Endodermal cell (in vitro differentiated cells): ENCODE results near the gene PDGFA. TPM values are rescaled to one million over a fixed set of nuclear protein-coding genes. Genes with fewer than 3 reads are reported as not detected.

Source experiments
- DNase-seq: peaks from one replicate; pipeline ENCODE4 v3.0.0-alpha.2; 2017
- H3K27ac ChIP-seq: 2 replicates; pipeline ENCODE4 v1.5.1; 2013; ENCODE audit warnings: mild to moderate bottlenecking, low read depth, low read length, moderate library complexity
- H3K27me3 ChIP-seq: 2 replicates; pipeline ENCODE4 v1.6.1; 2013; ENCODE audit warnings: mild to moderate bottlenecking, low read length, moderate library complexity; ENCODE audit not compliant: insufficient read depth, control insufficient read depth, poor library complexity, severe bottlenecking
- H3K36me3 ChIP-seq: 2 replicates; pipeline ENCODE4 v1.7.0; 2013; ENCODE audit warnings: mild to moderate bottlenecking, low read length, moderate library complexity; ENCODE audit not compliant: control insufficient read depth, insufficient read depth
- H3K4me1 ChIP-seq: one replicate; pipeline ENCODE4 v1.7.0; 2013; ENCODE audit warnings: low read length; ENCODE audit not compliant: control insufficient read depth, insufficient read depth
- H3K4me3 ChIP-seq: 2 replicates; pipeline ENCODE4 v1.5.1; 2013; ENCODE audit warnings: mild to moderate bottlenecking, low read length, moderate library complexity
- H3K9ac ChIP-seq: 2 replicates; pipeline ENCODE4 v1.6.1; 2013; ENCODE audit warnings: mild to moderate bottlenecking, low read length, moderate library complexity; ENCODE audit not compliant: poor library complexity, severe bottlenecking; ENCODE audit errors: extremely low read depth
- H3K9me3 ChIP-seq: 2 replicates; pipeline ENCODE4 v1.6.1; 2013; ENCODE audit warnings: mild to moderate bottlenecking, low read length, moderate library complexity; ENCODE audit not compliant: control insufficient read depth
- H3K27ac Mint-ChIP-seq: 2 replicates; pipeline ENCODE4 v1.8.0; 2020; ENCODE audit warnings: mixed read lengths
- H3K27me3 Mint-ChIP-seq: 2 replicates; pipeline ENCODE4 v1.8.0; 2021; ENCODE audit warnings: mild to moderate bottlenecking, mixed read lengths; ENCODE audit not compliant: insufficient read depth
- H3K36me3 Mint-ChIP-seq: 2 replicates; pipeline ENCODE4 v1.8.0; 2020; ENCODE audit warnings: low read depth, mixed read lengths
- H3K4me1 Mint-ChIP-seq: 2 replicates; pipeline ENCODE4 v1.8.0; 2020; ENCODE audit warnings: mixed read lengths
- H3K4me3 Mint-ChIP-seq: 2 replicates; pipeline ENCODE4 v1.8.0; 2020; ENCODE audit warnings: mild to moderate bottlenecking, moderate library complexity, mixed read lengths
- H3K9me3 Mint-ChIP-seq: 2 replicates; pipeline ENCODE4 v1.8.0; 2020; ENCODE audit warnings: mild to moderate bottlenecking, mixed read lengths
- CTCF ChIP-seq: fragments of 200-600 bp; sonication (generic); conservative IDR thresholded peaks from 2 replicates; pipeline ENCODE4 v1.5.0; 2021; ENCODE audit warnings: antibody characterized with exemption, mild to moderate bottlenecking
- WGBS, 2 experiments: methylation state at CpG; one replicate each; pipeline versions ENCODE4 v1.1.5 to v1.1.7; 2013; ENCODE audit warnings: missing lambda C conversion rate in 2 of 2, mixed read lengths in 1 of 2; ENCODE audit not compliant: insufficient coverage in 1 of 2, insufficient read length in 1 of 2; 5-methylcytosine and 5-hydroxymethylcytosine counted together
- total RNA-seq, 2 donors: library from RNA; stranded (reverse); fragmentation: NEBNext Ultra II Directional in 1 of 2; extraction: Animal tissue kit (Norgen Biotek cat#: 25700) in 1 of 2; gene quantifications; 2 replicates in 1 of 2; 3 replicates in 1 of 2; pipeline ENCODE4 v1.2.1, GENCODE V29; 2021

The PDGFA gene
- total RNA-seq, 2 donors from 2014 or later, result 11.9 to 24.1 TPM

- H3K27ac Mint-ChIP-seq, result no peak overlapping the region
- Histone ChIP-seq H3K9ac (no peak overlapping the region), H3K27me3 (no peaks in the 10 kb centered on the region), H3K9me3 (no peaks in the 10 kb centered on the region), H3K36me3 (no peaks in the 10 kb centered on the region), H3K4me3 (no peak overlapping the region), H3K27ac (no peak overlapping the region), H3K4me1 (no peaks in the 10 kb centered on the region)
- H3K36me3 Mint-ChIP-seq, result peaks cover 1% of the 10 kb centered on the region
- WGBS, 2 experiments, result 97 to 100% methylated on average over 10 to 12 of the region's 12 CpGs
- no peak for TF ChIP-seq CTCF
- no peaks in the 10 kb centered on the region for H3K27me3 Mint-ChIP-seq
- no peaks in the 10 kb centered on the region for H3K4me1 Mint-ChIP-seq
- no peak for DNase-seq
- peaks cover 2% of the 10 kb centered on the region for H3K9me3 Mint-ChIP-seq
- no peak overlapping the region for H3K4me3 Mint-ChIP-seq
Observed at GRCh38 chr7:557558-557881, 37.9 kb upstream of the PDGFA start.

- TF ChIP-seq CTCF, result no peak
- Histone ChIP-seq H3K4me1 (no peaks in the 10 kb centered on the region), H3K36me3 (no peaks in the 10 kb centered on the region), H3K9ac (no peak overlapping the region), H3K9me3 (no peaks in the 10 kb centered on the region), H3K27ac (no peak overlapping the region), H3K4me3 (no peak overlapping the region), H3K27me3 (no peaks in the 10 kb centered on the region)
- H3K27me3 Mint-ChIP-seq, result no peaks in the 10 kb centered on the region
- H3K36me3 Mint-ChIP-seq, result peaks cover 1% of the 10 kb centered on the region
- no peak for DNase-seq
- WGBS, 2 experiments, result 94 to 95% methylated on average over 10 to 32 of the region's 32 CpGs
- H3K4me1 Mint-ChIP-seq, result no peaks in the 10 kb centered on the region
- H3K9me3 Mint-ChIP-seq, result peaks cover 2% of the 10 kb centered on the region
- H3K27ac Mint-ChIP-seq, result no peak overlapping the region
- H3K4me3 Mint-ChIP-seq, result no peak overlapping the region
Observed at GRCh38 chr7:556837-557557, 37.4 kb upstream of the PDGFA start.

- H3K27ac Mint-ChIP-seq, result no peak overlapping the region
- H3K9me3 Mint-ChIP-seq, result peaks cover 2% of the 10 kb centered on the region
- Histone ChIP-seq H3K36me3 (no peaks in the 10 kb centered on the region), H3K9ac (no peak overlapping the region), H3K4me3 (no peak overlapping the region), H3K27me3 (no peaks in the 10 kb centered on the region), H3K4me1 (no peaks in the 10 kb centered on the region), H3K9me3 (no peaks in the 10 kb centered on the region), H3K27ac (no peak overlapping the region)
- no peak for DNase-seq
- no peak for TF ChIP-seq CTCF
- 93 to 96% methylated on average over 14 to 30 of the region's 30 CpGs for WGBS, 2 experiments
- H3K4me3 Mint-ChIP-seq, result no peak overlapping the region
- H3K27me3 Mint-ChIP-seq, result no peaks in the 10 kb centered on the region
- peaks cover 1% of the 10 kb centered on the region for H3K36me3 Mint-ChIP-seq
- no peaks in the 10 kb centered on the region for H3K4me1 Mint-ChIP-seq
Observed at GRCh38 chr7:556291-556826, 36.7 kb upstream of the PDGFA start.
